ENCODE data around the gene POU2F1.

Gene POU2F1

GRCh38 chr1:167446966-167447365, 226.3 kb downstream of the POU2F1 start:
- Mint-ChIP-seq H3K9me3 (no peaks in the 10 kb centered on the region), H3K36me3 (ENCODE audit: low read depth) (no peaks in the 10 kb centered on the region), H3K4me3 (no peak overlapping the region), H3K4me1 (no peaks in the 10 kb centered on the region), H3K27me3 (ENCODE audit: low read depth) (peaks cover 43% of the 10 kb centered on the region), H3K27ac (no peak overlapping the region)
- TF ChIP-seq CTCF (IDR thresholded peaks at IDR 0.05; ENCODE audit: unreplicated experiment in 3 of 3), result no peak

GRCh38 chr1:167447521-167448136, 226.9 kb downstream of the POU2F1 start:
- Mint-ChIP-seq H3K36me3 (ENCODE audit: low read depth) (no peaks in the 10 kb centered on the region), H3K27ac (no peak overlapping the region), H3K4me3 (no peak overlapping the region), H3K27me3 (ENCODE audit: low read depth) (peaks cover 43% of the 10 kb centered on the region), H3K9me3 (no peaks in the 10 kb centered on the region), H3K4me1 (no peaks in the 10 kb centered on the region)
- no peak for TF ChIP-seq CTCF (IDR thresholded peaks at IDR 0.05; ENCODE audit: unreplicated experiment in 3 of 3)

GRCh38 chr1:167450843-167451242, 230.2 kb downstream of the POU2F1 start:
- H3K27me3 Mint-ChIP-seq (ENCODE audit: low read depth), result peaks cover 50% of the 10 kb centered on the region
- H3K9me3 Mint-ChIP-seq, result no peaks in the 10 kb centered on the region
- no peak overlapping the region for H3K27ac Mint-ChIP-seq
- no peak for TF ChIP-seq CTCF (IDR thresholded peaks at IDR 0.05; ENCODE audit: unreplicated experiment in 3 of 3)
- H3K36me3 Mint-ChIP-seq (ENCODE audit: low read depth), result no peaks in the 10 kb centered on the region
- no peak overlapping the region for H3K4me3 Mint-ChIP-seq
- peaks cover under 1% of the 10 kb centered on the region for H3K4me1 Mint-ChIP-seq

- H3K9me3 Mint-ChIP-seq, result no peaks in the 10 kb centered on the region
- no peaks in the 10 kb centered on the region for H3K36me3 Mint-ChIP-seq (ENCODE audit: low read depth)
- TF ChIP-seq CTCF (IDR thresholded peaks at IDR 0.05; ENCODE audit: unreplicated experiment in 3 of 3), result no peak
- no peak overlapping the region for H3K27ac Mint-ChIP-seq
- peak overlapping the region in 2 of 3 experiments; percentile 6 to 32 for H3K4me3 Mint-ChIP-seq
- H3K27me3 Mint-ChIP-seq (ENCODE audit: low read depth), result peaks cover 52% of the 10 kb centered on the region
- H3K4me1 Mint-ChIP-seq, result peaks cover 13% of the 10 kb centered on the region
Observed at GRCh38 chr1:167452483-167452882, 231.8 kb downstream of the POU2F1 start.

- Mint-ChIP-seq H3K4me1 (peaks cover 16% of the 10 kb centered on the region), H3K36me3 (ENCODE audit: low read depth) (no peaks in the 10 kb centered on the region), H3K9me3 (no peaks in the 10 kb centered on the region), H3K27me3 (ENCODE audit: low read depth) (peaks cover 59% of the 10 kb centered on the region), H3K27ac (no peak overlapping the region), H3K4me3 (peak overlapping the region; percentile 32 to 58 (median 50))
- TF ChIP-seq CTCF (IDR thresholded peaks at IDR 0.05; ENCODE audit: unreplicated experiment in 3 of 3), result no peak
Observed at GRCh38 chr1:167453123-167453522, 232.4 kb downstream of the POU2F1 start.

- TF ChIP-seq CTCF (IDR thresholded peaks at IDR 0.05; ENCODE audit: unreplicated experiment in 3 of 3), result no peak
- Mint-ChIP-seq H3K4me3 (peak overlapping the region; percentile 77 to 89 (median 87)), H3K4me1 (peaks cover 16% of the 10 kb centered on the region), H3K27ac (peak overlapping the region in 1 of 3 experiments; percentile 31), H3K27me3 (ENCODE audit: low read depth) (peaks cover 62% of the 10 kb centered on the region), H3K9me3 (no peaks in the 10 kb centered on the region), H3K36me3 (ENCODE audit: low read depth) (no peaks in the 10 kb centered on the region)
Observed at GRCh38 chr1:167454304-167454893, 233.7 kb downstream of the POU2F1 start.
